Esophagus muscularis mucosa (tissue), 4 donors: Measurements from ENCODE around the gene GRIK3. TPM values are rescaled to one million over a fixed set of nuclear protein-coding genes. Genes with fewer than 3 reads are reported as not detected.
"Not testable (repeated sequence)": the region's sequence is repeated elsewhere in the genome, so short reads cannot be mapped to it uniquely, and the experiment has no call there.

Experiments used
- DNase-seq: peaks from one replicate; pipeline ENCODE4 v3.0.0-alpha.2; 2017; ENCODE audit errors: extremely low spot score
- H3K27ac ChIP-seq, 4 donors: fragments of 200-600 bp; sonication (generic); replicated peaks in 1 of 4; 1 replicate in 3 of 4; 2 replicates in 1 of 4; pipeline ENCODE4 v1.5.1; 2016 to 2019; ENCODE audit warnings: mild to moderate bottlenecking in 1 of 4
- H3K27me3 ChIP-seq, 4 donors: fragments of 200-600 bp; sonication (generic); one replicate each; pipeline versions ENCODE4 v1.5.1 to v1.6.0; 2016 to 2019
- H3K36me3 ChIP-seq, 4 donors: fragments of 200-600 bp; sonication (generic); one replicate each; pipeline ENCODE4 v1.5.1; 2016 to 2019
- H3K4me1 ChIP-seq, 4 donors: fragments of 200-600 bp; sonication (generic); one replicate each; pipeline ENCODE4 v1.5.1; 2016 to 2019
- H3K4me3 ChIP-seq, 4 donors: fragments of 200-600 bp; sonication (generic); 1 replicate in 2 of 4; 2 replicates in 2 of 4; pipeline ENCODE4 v1.5.1; 2016 to 2019; ENCODE audit warnings: mild to moderate bottlenecking in 4 of 4, moderate library complexity in 1 of 4
- H3K9me3 ChIP-seq, 4 donors: fragments of 200-600 bp; sonication (generic); 1 replicate in 3 of 4; 2 replicates in 1 of 4; pipeline ENCODE4 v1.5.1; 2016 to 2019
- EP300 ChIP-seq: sonication (generic); formaldehyde crosslinking; IDR thresholded peaks from one replicate; pipeline ENCODE4 v1.6.1; 2017; ENCODE audit warnings: antibody characterized with exemption
- POLR2A ChIP-seq: fragments of 450-650 bp; IDR thresholded peaks from one replicate; pipeline ENCODE4 v1.6.1; 2017; ENCODE audit warnings: antibody characterized with exemption, moderate library complexity, mild to moderate bottlenecking, low read depth
- POLR2AphosphoS5 ChIP-seq, 2 donors: sonication (generic); formaldehyde crosslinking; IDR thresholded peaks; one replicate each; pipeline ENCODE4 v1.6.1; 2017; ENCODE audit warnings: antibody characterized with exemption in 2 of 2
- WGBS: methylation state at CpG from one replicate; pipeline ENCODE4 v1.1.5; 2018; 5-methylcytosine and 5-hydroxymethylcytosine counted together
- intact Hi-C: fragments of 100-400 bp; cut with DNase I; formaldehyde crosslinking; loops from one replicate; pipeline ENCODE4 v1.15.1; 2023
- total RNA-seq, 4 donors: library from RNA; depleted of rRNA; stranded (reverse); fragments of >200 nt; gene quantifications; one replicate each; pipeline versions ENCODE4 v1.1.0 to v1.2.1, GENCODE V29; 2016
- TF ChIP-seq, protein P1 (sequence below), 3 experiments: fragments of 200-600 bp in 2 of 3; fragments of 450-650 bp in 1 of 3; sonication (generic) in 2 of 3; IDR thresholded peaks; one replicate each; pipeline ENCODE4 v1.5.1; 2017 to 2019; ENCODE audit warnings: antibody characterized with exemption in 3 of 3, mild to moderate bottlenecking in 2 of 3, moderate library complexity in 1 of 3

Gene GRIK3
- total RNA-seq, 4 donors from 2014 or later: 5.3 to 7.9 (median 6.6) TPM

DNA sequence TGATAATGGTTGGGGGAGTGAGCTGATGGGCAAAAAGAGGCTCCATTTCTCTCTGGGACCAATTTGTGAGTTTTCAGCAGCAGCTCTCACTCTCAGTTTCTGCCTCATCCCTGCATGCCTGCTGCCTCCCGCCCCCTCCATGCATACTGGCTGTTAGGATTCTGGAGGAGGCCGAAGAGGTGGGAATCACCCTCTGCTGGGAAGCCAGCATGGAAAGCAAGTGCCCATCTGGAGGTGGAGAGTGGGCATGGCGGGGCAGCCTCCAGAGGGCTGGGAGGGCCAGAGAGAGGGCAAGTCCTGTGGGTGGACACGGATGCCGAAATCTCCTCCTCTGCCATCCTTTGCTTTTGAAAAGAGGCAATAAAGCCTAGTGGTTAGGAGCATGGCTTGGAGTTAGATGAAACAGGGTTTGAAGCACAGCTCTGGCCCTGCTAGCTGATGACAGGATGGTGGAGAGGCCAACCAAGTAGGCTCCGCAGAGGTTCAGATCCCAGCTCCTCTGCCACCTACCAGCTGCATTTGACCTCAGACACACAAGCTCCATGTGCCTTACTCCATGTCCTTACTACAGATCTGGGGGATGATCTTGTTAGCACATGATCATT lies 113.4 kb downstream of the GRIK3 start:
- H3K36me3 ChIP-seq: no peaks in the 10 kb centered on the region
- H3K9me3 ChIP-seq: no peaks in the 10 kb centered on the region
- no peak for DNase-seq
- H3K4me3 ChIP-seq: no peak overlapping the region
- WGBS: 73% methylated on average over 5 of the region's 6 CpGs
- TF ChIP-seq EP300: no peak
- TF ChIP-seq, protein P1, sequence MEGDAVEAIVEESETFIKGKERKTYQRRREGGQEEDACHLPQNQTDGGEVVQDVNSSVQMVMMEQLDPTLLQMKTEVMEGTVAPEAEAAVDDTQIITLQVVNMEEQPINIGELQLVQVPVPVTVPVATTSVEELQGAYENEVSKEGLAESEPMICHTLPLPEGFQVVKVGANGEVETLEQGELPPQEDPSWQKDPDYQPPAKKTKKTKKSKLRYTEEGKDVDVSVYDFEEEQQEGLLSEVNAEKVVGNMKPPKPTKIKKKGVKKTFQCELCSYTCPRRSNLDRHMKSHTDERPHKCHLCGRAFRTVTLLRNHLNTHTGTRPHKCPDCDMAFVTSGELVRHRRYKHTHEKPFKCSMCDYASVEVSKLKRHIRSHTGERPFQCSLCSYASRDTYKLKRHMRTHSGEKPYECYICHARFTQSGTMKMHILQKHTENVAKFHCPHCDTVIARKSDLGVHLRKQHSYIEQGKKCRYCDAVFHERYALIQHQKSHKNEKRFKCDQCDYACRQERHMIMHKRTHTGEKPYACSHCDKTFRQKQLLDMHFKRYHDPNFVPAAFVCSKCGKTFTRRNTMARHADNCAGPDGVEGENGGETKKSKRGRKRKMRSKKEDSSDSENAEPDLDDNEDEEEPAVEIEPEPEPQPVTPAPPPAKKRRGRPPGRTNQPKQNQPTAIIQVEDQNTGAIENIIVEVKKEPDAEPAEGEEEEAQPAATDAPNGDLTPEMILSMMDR (IDR thresholded peaks at IDR 0.05): no peak
- no peak for TF ChIP-seq POLR2AphosphoS5 (IDR thresholded peaks at IDR 0.05)
- TF ChIP-seq POLR2A: no peak
- H3K27me3 ChIP-seq: peaks cover 0 to 65% (median 0%) of the 10 kb centered on the region in 4 donors
- no peak overlapping the region for H3K27ac ChIP-seq
- H3K4me1 ChIP-seq: no peaks in the 10 kb centered on the region
- intact Hi-C loops: no loop called here

DNA sequence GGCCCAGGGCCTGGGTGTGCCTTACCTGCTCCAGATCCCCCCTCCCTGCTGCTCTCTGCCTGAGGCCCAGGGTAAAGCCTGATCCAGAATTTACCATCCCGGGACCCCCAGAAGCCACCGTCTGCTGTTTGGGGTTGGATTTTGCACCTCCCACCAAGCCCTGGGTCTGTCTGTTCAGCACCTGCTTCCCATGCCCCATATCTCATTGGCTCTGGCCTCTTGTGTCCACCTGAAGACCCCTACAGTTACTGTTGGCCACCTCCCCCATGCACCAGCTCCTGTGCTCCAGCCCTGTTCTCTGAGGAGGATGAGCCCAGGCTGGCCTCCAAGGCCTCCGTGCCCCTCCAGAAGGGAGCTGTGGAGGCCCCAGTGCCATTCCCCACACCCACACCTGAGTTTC lies 113.9 kb downstream of the GRIK3 start:
- no peak for DNase-seq
- 61% methylated on average over 3 of the region's 3 CpGs for WGBS
- Histone ChIP-seq H3K4me3 (no peak overlapping the region), H3K27me3 (peaks cover 0 to 60% (median 0%) of the 10 kb centered on the region in 4 donors), H3K36me3 (no peaks in the 10 kb centered on the region), H3K9me3 (no peaks in the 10 kb centered on the region), H3K27ac (no peak overlapping the region), H3K4me1 (no peaks in the 10 kb centered on the region)
- intact Hi-C loops: no loop called here
- TF ChIP-seq EP300: no peak
- no peak for TF ChIP-seq POLR2AphosphoS5 (IDR thresholded peaks at IDR 0.05)
- TF ChIP-seq POLR2A: no peak
- TF ChIP-seq, protein P1 (IDR thresholded peaks at IDR 0.05): no peak

DNA sequence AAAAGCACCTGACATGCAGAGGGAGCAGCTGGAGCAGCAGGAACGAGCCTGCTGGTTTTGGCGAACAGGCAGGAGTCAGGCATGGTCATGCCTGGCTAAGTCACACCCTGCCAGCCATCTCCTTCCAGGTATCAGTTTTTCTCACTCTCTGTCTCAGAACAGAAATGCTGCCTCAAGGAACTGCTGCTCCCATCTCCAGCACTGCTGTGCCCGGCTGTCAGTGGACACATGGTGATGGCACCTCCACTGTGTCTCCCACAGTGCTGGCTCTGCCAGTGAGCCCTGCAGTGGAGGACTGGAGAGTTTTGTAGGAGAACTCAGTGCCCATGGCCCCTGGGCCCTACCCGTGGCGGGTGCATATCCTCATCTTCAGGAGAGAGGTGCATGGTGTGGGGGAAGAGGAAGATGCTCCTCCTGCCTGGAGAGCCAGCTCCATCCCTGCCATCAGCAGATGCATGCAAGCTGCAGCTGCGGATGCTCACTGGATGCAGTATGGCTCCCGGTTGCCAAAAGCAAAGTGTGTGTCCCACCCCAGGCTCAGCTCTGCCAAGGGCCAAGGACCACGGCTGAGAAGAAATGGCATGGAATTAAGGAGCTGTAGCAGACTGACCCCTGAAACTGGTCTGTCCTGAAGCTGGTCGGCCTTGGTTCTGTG lies 114.7 kb downstream of the GRIK3 start:
- no peak for DNase-seq
- no peak overlapping the region for H3K4me3 ChIP-seq
- TF ChIP-seq POLR2AphosphoS5 (IDR thresholded peaks at IDR 0.05): no peak
- TF ChIP-seq, protein P1 (IDR thresholded peaks at IDR 0.05): no peak
- no peak for TF ChIP-seq EP300
- no peak for TF ChIP-seq POLR2A
- H3K36me3 ChIP-seq: no peaks in the 10 kb centered on the region
- H3K4me1 ChIP-seq: no peaks in the 10 kb centered on the region
- intact Hi-C loops: no loop called here
- 59% methylated on average over 8 of the region's 9 CpGs for WGBS
- no peaks in the 10 kb centered on the region for H3K9me3 ChIP-seq
- H3K27ac ChIP-seq: no peak overlapping the region
- peaks cover 0 to 63% (median 0%) of the 10 kb centered on the region in 4 donors for H3K27me3 ChIP-seq

DNA sequence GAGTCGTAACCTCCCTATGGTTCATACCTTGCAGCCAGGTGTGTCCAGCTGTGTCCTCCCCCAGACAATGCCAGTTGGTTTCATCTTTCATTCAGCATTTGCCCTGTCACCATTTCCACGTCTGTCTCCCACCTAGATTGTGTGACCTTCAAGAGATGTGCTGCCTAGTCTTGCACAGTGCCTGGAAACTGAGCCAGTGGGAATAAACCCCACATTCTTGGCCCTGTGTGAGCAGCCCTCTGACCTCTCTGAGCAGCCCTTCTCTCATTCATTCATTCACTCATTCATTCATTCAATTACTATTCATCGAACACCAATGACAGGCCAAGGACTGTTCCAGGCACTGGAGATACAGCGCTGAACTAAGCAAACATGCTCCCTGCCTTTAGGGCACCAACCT lies 115.7 kb downstream of the GRIK3 start:
- H3K4me3 ChIP-seq: no peak overlapping the region
- no peaks in the 10 kb centered on the region for H3K9me3 ChIP-seq
- 76% methylated on average over 4 of the region's 4 CpGs for WGBS

DNA sequence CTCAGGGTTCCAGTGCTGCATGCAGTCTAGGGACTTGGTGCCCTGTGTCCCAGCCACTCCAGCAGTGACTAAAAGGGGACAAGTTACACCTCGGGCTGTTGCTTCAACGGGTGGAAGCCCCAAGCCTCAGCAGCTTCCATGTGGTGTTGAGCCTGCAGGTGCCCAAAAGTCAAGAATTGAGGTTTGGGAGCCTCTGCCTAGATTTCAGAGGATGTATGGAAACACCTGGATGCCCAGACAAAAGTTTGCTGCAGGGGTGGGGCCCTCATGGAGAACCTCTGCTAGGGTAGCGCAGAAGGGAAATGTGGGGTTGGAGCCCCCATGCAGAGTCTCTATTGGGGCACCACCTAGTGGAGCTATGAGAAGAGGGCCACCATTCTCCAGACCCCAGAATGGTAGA lies 117.8 kb downstream of the GRIK3 start:
- H3K4me3 ChIP-seq, H3K4me1 ChIP-seq, H3K9me3 ChIP-seq, H3K36me3 ChIP-seq, intact Hi-C loops, H3K27ac ChIP-seq: not testable (repeated sequence)
- peaks cover 0 to 57% (median 0%) of the 10 kb centered on the region in 4 donors for H3K27me3 ChIP-seq
- WGBS: 86% methylated on average over 1 of the region's 3 CpGs
- peak; percentile 42 for DNase-seq

More for the DNA sequence above, 115.7 kb downstream of the GRIK3 start:
- Histone ChIP-seq H3K36me3 (no peaks in the 10 kb centered on the region), H3K27ac (no peak overlapping the region), H3K4me1 (no peaks in the 10 kb centered on the region), H3K27me3 (peaks cover 0 to 61% (median 0%) of the 10 kb centered on the region in 4 donors)
- TF ChIP-seq POLR2A: no peak
- TF ChIP-seq, protein P1 (IDR thresholded peaks at IDR 0.05): no peak
- TF ChIP-seq POLR2AphosphoS5 (IDR thresholded peaks at IDR 0.05): no peak
- no peak for TF ChIP-seq EP300
- intact Hi-C loops: no loop called here
- DNase-seq: peak; percentile 81
